Dermis microvascular lymphatic vessel endothelial cell (primary cell): ENCODE measurements around the gene CREB1. TPM values are rescaled to one million over a fixed set of nuclear protein-coding genes. Genes with fewer than 3 reads are reported as not detected.

ENCODE experiments used
- DNase-seq, 2 donors: peaks; one replicate each; pipeline versions ENCODE4 v3.0.0 to v3.0.0-alpha.2; 2010; ENCODE audit warnings: low read depth in 2 of 2
- total RNA-seq: library from RNA; depleted of rRNA; stranded (reverse); fragments of >200 nt; gene quantifications from 2 replicates; pipeline ENCODE4 v1.2.1, GENCODE V29; 2014

Gene CREB1
- total RNA-seq, 1 donor from 2014 or later: 29.7 TPM

GRCh38 chr2:207504513-207505170 is 25.1 kb upstream of the CREB1 start:
- DNase-seq: no peak

- DNase-seq: peak in 1 of 2 donors; percentile 58
Measured at GRCh38 chr2:207505171-207505570, 24.6 kb upstream of the CREB1 start.

GRCh38 chr2:207505728-207506127 is 24.0 kb upstream of the CREB1 start:
- peak in 1 of 2 donors; percentile 26 for DNase-seq

GRCh38 chr2:207506426-207506825 is 23.3 kb upstream of the CREB1 start:
- DNase-seq: no peak

- no peak for DNase-seq
Measured at GRCh38 chr2:207510148-207510547, 19.6 kb upstream of the CREB1 start.

- DNase-seq: no peak
Measured at GRCh38 chr2:207511851-207512250, 17.9 kb upstream of the CREB1 start.

- no peak for DNase-seq
Measured at GRCh38 chr2:207512356-207512755, 17.4 kb upstream of the CREB1 start.

- DNase-seq: peak in 1 of 2 donors; percentile 36
Measured at GRCh38 chr2:207513551-207514257, 16.1 kb upstream of the CREB1 start.

- no peak for DNase-seq
Measured at GRCh38 chr2:207514451-207514850, 15.3 kb upstream of the CREB1 start.

GRCh38 chr2:207515671-207516070 is 14.1 kb upstream of the CREB1 start:
- DNase-seq: no peak

GRCh38 chr2:207516206-207516605 is 13.6 kb upstream of the CREB1 start:
- DNase-seq: peak in 1 of 2 donors; percentile 69

- DNase-seq: no peak
Measured at GRCh38 chr2:207523005-207523404, 6.8 kb upstream of the CREB1 start.

- DNase-seq: peak in 1 of 2 donors; percentile 25
Measured at GRCh38 chr2:207525296-207525695, 4.5 kb upstream of the CREB1 start.

- peak in 1 of 2 donors; percentile 33 for DNase-seq
Measured at GRCh38 chr2:207528980-207529329, 807 bp upstream of the CREB1 start.

- peak in 1 of 2 donors; percentile 44 for DNase-seq
Measured at GRCh38 chr2:207530160-207531031, 634 bp downstream of the CREB1 start.

- DNase-seq: peak in 1 of 2 donors; percentile 21
Measured at GRCh38 chr2:207531032-207531952, 1.5 kb downstream of the CREB1 start.

GRCh38 chr2:207532676-207533075 is 2.9 kb downstream of the CREB1 start:
- no peak for DNase-seq

- DNase-seq: no peak
Measured at GRCh38 chr2:207533461-207534008, 3.8 kb downstream of the CREB1 start.

- no peak for DNase-seq
Measured at GRCh38 chr2:207534417-207534816, 4.7 kb downstream of the CREB1 start.

GRCh38 chr2:207539470-207539869 is 9.7 kb downstream of the CREB1 start:
- no peak for DNase-seq

GRCh38 chr2:207540431-207540830 is 10.7 kb downstream of the CREB1 start:
- DNase-seq: no peak
